GM21447 (cell line): Measurements from ENCODE around the gene COQ9.
"Not testable (repeated sequence)": the region's sequence is repeated elsewhere in the genome, so short reads cannot be mapped to it uniquely, and the experiment has no call there.

Source experiments
- ATAC-seq: cut with Tn5 transposase; IDR thresholded peaks from one replicate; pipeline ENCODE4 v1.9.1; 2021; ENCODE audit not compliant: unreplicated experiment

Gene COQ9, protein sequence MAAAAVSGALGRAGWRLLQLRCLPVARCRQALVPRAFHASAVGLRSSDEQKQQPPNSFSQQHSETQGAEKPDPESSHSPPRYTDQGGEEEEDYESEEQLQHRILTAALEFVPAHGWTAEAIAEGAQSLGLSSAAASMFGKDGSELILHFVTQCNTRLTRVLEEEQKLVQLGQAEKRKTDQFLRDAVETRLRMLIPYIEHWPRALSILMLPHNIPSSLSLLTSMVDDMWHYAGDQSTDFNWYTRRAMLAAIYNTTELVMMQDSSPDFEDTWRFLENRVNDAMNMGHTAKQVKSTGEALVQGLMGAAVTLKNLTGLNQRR

DNA sequence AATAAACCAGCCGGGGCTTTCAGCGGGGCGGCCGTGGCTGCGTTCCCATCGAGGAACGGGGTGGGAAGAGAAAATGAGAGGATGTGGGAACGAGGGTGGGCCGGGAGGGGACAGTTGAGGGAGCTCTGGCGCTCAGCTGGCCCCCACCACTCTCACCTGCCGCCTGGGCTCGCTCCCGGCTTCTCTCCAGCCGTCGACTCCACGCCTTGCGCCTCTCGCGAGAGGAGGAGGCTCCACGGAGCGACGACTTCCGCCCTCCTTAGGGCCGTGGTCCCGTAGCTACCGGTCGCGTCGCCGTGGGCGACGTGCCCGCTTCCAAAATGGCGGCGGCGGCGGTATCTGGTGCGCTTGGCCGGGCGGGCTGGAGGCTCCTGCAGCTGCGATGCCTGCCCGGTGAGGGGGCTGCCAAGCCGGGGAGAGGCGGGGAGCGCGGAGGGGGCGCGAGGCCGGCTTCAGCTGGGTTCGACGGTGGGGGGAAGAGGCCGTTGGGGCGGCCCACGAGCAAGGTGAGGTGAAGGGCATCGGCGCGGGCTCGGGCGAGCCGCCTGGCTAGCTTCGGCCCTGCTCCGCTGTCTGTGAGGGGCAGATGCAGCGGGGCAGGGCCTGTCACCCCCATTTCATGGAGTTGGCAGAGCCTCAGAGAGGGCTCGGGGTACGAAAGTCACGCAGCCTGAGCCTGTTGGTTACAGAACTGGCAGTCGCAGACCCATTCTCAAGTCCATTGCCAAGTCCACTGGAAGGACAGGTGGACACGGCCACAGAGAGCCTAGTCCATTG, at the start of gene COQ9, which contains the start of gene CIAPIN1:
TSS of gene COQ9 (plus strand) at position 294 of the 777 bp plus-strand sequence. CDS start at position 321, 27 bp downstream.
TSS of gene CIAPIN1 (minus strand) at position 200 of the 777 bp plus-strand sequence. CDS start 6,457 bp downstream, outside the sequence.
- peak; percentile 98 for ATAC-seq

DNA sequence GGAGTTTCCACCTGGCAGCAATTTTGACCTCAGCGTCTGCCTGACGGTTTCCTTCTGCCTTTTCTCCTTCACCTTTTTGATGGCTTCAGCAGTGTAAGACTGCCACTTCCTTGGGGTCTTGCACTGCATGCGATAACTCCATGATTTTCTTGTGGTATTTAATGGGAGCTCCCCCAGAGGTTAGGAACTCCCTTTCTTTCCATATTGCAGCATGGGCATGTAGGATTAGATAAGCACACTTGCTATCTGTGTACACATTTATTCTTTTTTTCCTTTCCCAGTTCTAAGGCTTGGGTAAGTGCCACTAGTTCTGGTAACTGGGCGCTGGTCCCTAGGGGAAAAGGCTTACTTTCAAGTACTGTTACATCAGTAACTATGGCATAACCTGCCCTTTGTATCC, 49.8 kb upstream of the COQ9 start:
- not testable (repeated sequence) for ATAC-seq

DNA sequence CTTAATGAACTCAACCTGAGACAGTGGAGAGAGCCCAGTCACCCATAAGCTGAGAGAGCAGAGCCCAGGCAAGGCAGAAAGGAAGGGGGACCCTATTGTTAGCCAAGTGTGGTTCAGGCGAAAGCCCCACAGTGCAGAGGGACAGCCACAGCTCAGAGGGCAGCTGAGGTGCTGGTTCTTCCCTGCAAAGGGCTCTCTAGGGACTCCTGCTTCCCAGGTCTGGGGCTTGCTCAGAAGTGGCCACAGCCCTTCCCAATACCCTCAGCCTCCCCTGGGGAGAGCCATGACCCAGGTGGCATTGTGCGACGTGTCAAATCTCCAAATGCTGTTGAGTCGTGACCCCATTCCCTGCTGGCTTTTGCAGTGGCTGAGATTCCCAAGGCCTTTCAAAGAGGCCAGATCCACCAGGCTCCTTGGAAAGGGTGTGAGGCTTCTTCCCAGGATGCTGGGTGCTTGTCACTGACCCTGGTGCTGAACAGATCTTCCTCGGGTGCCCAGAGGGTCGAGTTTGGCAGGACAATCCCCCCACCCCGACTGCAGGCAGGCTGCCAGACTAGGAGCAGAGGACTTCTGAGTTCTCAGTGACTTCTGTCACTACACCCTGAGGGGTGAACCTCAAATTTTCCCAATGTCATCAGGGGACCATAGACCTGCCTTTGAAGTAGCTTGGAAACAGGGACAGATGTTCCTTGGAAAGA, 45.2 kb upstream of the COQ9 start:
- no peak for ATAC-seq

DNA sequence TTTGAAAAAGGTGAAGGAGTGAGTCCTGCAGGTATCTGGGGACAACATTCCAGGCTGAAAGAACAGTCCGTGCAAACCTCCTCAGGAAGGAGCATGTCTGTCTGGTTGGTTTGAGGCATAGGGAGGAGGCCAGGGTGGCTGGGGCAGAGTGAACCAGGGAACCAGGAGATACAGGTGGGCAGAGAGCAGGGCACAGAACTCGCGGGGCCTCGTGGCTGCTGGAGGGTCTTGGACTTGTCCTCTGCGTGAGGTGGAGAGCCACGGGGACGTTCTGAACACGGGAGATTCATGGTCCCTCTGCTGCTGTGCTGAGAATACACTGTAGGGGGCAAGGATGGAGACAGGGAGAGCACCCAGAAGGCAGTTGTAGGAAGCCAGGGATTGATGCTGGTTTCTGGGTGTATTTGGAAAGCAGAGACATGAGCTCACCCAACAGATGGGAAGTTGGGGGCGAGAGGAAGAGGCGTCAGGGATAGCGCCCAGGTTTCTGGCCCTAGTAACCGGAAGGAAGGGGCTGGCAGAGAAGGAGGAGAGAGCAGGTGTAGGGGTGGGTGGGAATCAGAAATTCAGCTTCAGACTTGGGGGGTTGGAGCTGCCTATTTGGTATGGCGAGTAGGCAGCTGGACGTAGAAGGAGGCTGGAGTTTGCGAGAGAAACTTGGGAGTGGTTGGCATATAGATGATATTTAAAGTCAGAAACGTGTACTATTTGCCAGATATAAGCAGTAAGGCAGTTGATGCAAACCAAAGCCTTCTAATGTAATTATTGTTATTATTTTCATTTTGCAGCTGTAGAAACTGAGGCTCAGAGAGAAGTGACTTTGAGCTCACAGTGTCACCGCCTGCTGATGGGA, 43.1 kb upstream of the COQ9 start, which contains the start of gene CCL17:
TSS of gene CCL17 (plus strand) at position 803 of the 853 bp plus-strand sequence. CDS start 9,166 bp downstream, outside the sequence.
- no peak for ATAC-seq

DNA sequence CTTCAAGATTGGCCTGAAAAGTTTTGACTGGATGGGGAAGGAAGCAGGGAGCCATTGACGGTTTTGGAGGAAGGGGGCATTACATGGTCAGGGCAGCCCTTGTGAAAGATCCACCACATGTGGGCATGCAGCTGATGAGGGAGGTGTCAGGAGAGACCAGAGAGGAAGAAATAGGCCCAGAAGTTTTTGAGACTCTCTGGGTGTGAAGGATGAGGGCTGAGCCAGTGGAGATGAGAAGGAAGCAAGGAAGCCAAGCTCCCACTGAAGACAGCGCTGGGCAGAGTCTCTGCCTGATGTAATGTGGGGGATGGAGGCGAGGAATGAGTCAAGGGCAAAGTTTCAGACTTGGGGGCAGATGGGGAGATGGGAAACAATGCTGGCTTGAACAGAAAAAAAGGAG, 42.2 kb upstream of the COQ9 start:
- ATAC-seq: no peak

DNA sequence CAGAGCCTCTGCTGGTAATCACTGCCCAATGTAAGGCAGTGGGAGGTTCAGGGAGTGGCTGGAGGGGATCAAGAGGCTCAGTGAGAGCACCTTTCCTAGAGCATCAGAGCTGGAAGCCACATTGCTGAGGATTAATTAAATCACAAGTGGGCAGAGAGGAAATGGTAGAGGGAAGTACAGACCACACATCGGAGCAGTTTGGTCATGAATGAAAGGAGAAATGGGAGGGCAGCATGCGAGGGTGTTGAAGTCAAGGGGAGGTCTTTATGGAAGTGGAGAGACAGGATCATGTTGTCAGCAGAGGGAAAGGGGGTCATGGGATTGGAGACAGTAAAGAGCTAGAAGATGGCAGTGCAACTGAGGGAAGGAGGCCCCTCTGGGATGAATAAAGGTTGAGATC, 40.4 kb upstream of the COQ9 start:
- ATAC-seq: no peak

DNA sequence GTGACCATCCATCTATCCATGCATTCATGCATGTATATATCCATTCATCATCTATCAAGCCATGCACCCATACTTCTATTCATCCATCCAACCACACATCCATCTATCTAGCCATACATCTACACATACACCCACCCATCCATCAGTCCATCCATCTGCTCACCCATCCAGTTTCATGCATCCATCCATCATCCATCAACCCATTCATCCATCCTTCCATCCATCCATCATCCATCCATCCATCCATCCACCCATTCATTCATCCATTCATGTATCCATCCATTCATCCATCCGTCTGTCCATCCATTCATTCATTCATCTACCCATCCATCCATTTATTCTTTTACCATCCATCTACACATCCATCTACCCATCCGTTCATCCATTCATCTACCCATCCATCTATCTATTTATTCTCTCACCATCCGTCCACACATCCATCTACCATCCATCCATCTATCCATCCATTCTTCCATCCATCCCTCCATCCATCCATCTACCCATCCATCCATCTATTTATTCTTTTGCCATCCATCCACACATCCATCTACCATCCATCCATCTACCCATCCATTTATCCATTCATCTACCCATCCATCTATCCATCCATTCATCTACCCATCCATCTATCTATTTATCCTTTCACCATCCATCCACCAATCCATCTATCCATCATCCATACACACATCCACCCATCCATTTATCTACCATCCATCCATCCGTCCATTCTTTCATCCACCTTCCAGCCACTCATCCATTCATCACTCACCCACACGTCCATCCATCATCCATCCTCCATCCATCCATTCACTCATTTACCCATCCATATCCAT, 39.5 kb upstream of the COQ9 start:
- ATAC-seq: no peak

DNA sequence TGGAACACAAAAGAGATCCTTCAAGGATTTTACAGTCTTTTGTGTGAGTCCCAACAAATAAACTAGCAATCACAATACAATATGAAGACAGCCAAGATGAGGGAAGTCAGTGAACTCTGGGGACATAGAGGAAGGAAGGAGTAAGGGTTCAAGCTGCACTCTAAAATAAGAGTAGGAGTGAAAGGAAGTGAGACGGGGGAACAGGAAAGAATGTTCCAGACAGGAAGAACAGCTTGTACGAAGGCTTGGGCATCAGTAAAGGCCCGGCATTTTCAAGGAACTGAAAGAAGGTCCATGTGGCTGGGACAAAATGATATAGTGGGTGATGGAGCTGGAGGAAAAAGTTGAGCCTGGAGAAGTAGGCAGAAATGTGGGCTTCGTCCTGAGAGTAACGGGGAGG, 38.2 kb upstream of the COQ9 start:
- no peak for ATAC-seq

DNA sequence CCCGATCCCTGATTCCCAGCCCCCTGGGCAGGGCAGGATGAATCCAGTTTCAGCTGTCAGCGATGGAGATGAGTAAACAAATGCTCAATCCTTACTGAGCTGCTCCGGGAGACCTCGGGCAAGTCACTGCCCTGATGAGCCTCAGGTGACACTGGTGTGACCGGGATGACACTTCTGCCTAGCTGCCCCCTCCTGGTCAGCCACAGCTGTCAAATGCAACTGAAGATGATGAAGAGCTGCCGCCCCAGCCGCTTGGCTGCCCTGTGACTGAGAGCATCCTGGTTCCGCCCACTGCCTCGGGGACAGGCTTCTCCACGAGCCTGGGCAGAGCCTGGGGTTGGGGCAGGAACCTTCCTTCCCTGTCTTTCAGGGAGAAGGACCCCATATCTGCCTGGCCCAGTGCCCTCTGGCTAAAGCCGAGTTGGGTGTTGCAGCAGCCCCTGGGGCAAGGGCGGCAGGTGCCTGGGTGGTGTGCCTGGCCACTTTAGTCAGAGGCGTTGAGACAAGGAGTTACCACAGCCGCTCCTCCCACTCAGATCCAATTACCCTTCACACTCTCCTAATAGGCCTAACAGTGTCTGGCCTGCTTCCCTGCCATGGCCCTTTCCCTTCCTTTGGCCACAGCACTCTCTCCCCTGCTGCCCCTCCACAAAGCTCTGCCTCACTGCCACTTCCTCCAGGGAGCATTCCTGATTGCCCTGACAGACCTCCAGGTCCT, 37.2 kb upstream of the COQ9 start:
- ATAC-seq: no peak

DNA sequence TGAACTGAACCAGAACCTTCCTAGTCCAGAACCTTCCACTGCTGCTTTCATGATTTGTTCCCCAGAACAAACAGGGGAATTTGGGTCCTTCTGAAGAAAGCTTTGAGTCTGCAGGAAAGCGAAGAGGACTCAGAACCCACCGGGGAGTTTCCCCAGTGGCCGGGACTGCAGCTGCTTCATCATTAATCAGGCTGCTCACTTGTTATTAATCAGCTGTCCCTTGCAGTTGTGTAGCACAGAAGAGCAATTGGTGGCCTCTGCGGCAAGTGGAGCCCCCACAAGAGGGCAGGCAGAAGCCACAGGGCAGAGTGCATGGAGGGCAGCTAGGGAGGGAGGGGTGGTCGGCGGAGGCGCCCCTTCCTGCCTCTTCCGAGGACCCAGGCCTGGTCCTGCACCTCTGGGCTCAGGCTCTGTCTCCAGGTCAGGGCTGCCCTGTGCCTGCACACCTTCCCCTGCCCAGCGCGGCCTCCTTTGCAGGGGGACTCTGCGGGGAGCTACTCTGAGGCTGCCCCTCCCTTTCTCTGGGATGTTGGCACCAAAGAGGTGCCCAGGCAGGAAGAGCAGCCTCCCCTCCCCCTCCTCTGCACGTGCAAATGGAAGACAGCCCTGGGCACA, 35.8 kb upstream of the COQ9 start:
- ATAC-seq: no peak

DNA sequence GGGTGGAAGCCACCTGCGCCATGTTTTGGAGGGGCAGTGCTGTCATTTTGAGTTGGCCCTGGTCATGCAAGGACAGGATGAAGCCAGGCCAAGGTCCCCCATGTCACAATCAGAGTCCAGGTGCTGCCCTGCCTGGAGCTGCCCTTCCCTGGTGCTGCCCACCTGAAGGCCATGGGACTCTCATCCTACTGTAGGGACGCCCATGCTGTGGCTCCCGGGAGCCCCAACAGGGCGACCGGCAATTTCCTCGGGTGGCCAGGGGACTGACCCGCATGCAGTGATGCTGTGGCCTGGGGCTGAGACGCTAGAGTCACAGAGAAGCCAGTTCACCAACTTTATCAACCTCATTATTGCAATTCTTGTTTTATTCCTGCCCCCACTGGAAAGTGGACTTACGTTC, 34.7 kb upstream of the COQ9 start:
- ATAC-seq: no peak

DNA sequence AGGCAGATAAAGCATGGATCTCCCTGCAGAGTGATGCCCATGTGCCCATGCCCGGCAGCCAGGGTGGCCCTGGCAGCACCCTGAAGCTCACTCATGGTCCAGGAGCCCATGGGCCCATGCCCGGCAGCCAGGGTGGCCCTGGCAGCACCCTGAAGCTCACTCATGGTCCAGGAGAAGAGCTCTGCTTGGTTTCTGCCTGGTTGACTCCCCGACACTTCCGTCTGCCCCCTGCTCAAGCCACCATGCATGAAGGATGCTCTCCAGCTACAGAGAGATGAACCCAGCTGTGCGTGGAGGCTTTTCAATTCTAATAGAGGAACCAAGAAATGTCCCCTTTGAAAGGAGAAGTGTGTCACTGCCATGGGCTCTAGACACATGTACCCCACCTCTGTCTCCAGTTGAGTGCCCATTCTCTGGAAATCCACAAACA, 34.0 kb upstream of the COQ9 start:
- peak; percentile 64 for ATAC-seq

DNA sequence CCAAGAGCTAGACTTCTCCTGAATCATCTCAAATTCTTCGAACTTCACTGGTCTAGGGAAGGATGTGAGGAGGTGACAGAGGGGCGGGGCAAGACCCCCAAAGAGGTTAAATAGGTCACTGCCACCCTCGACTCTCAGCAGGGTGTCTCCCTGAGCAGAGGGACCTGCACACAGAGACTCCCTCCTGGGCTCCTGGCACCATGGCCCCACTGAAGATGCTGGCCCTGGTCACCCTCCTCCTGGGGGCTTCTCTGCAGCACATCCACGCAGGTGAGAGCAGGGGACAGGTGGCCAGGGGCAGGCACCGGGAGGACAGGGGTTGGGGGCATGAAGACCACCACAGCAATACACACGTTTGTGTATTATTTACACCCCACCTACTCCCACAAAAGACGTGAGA, 33.5 kb upstream of the COQ9 start:
- ATAC-seq: no peak

DNA sequence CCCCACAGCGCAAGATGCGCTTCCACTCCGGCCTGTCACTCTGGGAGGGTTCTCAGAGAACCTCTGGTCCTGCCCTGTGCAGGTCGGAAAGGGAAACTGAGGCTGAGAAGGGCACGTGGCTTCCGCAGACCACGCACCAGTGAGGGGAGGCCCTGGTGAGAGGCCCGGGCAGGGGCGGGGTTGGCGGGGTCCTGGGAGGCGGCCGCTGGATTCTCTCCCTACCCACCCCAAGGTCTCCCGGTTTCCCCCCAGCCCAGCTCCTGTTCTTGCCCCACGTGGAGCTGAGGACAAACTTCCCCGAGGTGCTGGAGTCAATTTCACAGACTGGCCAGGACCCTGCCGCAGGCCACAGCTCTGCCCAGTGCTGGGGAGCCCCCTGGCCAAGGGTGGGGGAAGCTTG, 31.2 kb upstream of the COQ9 start:
- no peak for ATAC-seq

DNA sequence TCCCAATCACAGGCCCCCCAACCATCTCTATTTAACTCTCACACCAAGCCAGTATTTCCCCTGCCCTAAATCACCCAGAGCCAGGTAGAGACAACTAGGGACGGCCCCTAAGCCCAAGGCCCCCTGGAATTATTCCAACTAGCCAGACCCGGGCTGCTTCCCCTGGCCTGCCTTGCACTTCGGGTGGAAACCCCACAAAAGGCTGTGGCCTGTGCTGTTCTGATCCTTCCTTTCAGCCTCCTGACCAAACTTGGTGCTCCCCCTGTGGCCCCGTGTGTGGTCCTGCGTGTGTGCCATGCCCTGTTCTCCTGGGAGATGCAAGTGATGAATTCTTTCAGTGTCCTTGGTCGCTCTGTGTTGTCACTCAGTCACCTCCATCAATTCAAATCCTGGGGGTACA, 27.8 kb upstream of the COQ9 start:
- ATAC-seq: no peak

DNA sequence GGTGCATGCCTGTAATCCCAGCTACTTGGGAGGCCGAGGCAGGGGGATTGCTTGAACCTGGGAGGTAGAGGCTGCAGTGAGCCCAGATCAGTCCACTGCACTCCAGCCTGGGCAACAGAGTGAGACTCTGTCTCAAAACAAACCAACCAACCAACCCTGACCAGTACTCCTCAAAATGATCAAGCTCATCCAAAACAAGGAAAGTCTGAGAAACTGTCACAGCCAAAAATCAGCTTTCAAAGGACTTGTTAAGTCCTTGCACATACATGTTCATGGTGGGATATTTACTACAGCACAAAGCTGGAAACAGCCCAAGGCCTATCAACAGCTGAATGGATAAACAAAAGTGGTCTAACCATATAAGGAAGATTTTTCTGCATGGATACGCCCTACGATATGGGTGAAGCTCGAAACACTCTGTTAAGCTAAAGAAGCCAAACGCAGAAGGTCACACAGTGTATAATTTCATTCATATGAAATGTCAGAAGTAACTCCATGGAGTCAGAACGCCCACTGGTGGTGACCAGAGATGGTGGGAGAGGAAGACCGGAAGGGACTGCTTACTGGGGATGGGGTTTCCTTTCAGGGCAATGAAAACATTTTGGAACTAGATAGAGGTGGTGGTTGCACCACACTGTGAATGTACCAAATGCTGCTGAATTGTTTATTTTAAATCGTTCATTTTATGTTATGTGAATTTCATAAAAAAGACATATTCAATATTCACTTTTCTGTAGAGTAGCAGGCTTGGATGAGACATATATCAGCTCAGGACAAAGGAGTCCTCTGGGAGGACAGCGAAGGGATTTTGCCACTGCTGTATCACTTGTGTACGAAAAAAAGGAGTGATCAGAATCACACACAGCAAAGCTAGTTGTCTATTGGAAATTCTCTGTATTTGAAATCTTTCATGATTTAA, 25.0 kb upstream of the COQ9 start:
- ATAC-seq: no peak

DNA sequence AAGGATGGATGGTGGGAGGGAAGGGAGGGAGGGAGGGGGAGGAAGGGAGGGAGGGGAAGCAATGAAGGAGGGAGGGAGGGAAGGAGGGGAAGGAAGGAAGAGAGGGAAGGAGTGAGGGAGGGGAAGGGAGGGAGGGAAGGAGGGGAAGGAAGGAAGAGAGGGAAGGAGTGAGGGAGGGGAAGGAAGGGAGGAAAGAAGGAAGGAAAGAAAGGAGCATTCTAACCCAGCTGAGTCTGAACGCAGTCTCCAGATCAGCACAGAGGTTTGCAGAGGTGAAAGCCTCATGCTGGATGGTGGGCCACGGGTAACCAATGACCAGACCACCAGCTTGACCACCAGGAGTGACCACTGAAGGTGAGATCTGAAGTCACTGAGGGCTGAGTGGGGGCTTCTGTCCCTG, 24.1 kb upstream of the COQ9 start:
- ATAC-seq: no peak

DNA sequence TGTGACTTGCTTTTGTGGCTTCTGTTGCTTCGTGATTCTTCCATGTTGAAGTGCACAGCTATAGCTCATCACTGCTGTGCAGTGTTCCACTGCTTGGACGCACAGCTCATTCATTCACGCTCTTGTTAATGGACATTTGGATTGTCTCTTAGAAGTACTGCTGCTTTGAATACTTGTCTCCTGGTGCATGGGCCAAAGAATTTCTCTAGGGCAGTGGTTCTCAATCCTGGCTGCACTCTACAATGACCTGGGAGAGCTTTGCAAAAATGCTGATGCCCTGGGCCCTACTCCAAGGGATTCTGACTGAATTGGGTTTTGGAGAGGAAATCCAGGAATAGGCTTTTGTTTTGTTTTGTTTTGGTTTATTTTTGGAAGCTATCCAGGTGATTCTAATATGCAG, 22.7 kb upstream of the COQ9 start:
- no peak for ATAC-seq
